ENCODE data around the gene RAP1GDS1.

Gene RAP1GDS1

GRCh38 chr4:98484031-98484430 is 222.8 kb downstream of the RAP1GDS1 start:
- Histone ChIP-seq H3K79me2 (ENCODE audit: insufficient read depth, low read depth) (no peaks in the 10 kb centered on the region), H3K9ac (no peak overlapping the region)

GRCh38 chr4:98485816-98486345 is 224.7 kb downstream of the RAP1GDS1 start:
- no peaks in the 10 kb centered on the region for H3K36me3 ChIP-seq (ENCODE audit: insufficient read depth)
- peaks cover under 1% of the 10 kb centered on the region for H3K4me1 ChIP-seq (ENCODE audit: low read depth, poor library complexity, severe bottlenecking)
- no peaks in the 10 kb centered on the region for H4K20me1 ChIP-seq (ENCODE audit: insufficient read depth)
- no peaks in the 10 kb centered on the region for H3K79me2 ChIP-seq (ENCODE audit: insufficient read depth, low read depth)
- H3K4me3 ChIP-seq (IDR thresholded peaks at IDR 0.05; ENCODE audit: insufficient read depth, low read depth, low read length): no peak overlapping the region
- TF ChIP-seq CTCF (conservative IDR thresholded peaks at IDR 0.05; ENCODE audit: low read depth, low read length): no peak
- no peak overlapping the region for H3K9ac ChIP-seq
- no peak overlapping the region for H3K4me2 ChIP-seq
- no peak overlapping the region for H3K27ac ChIP-seq
- H3K27me3 ChIP-seq (ENCODE audit: insufficient read depth, low read depth): no peaks in the 10 kb centered on the region
- H2AFZ ChIP-seq (ENCODE audit: low read depth): no peak overlapping the region

More at GRCh38 chr4:98484031-98484430, 222.8 kb downstream of the RAP1GDS1 start:
- no peak for TF ChIP-seq CTCF (conservative IDR thresholded peaks at IDR 0.05; ENCODE audit: low read depth, low read length)
- Histone ChIP-seq H3K27me3 (ENCODE audit: insufficient read depth, low read depth) (no peaks in the 10 kb centered on the region), H3K4me2 (no peak overlapping the region), H3K27ac (no peak overlapping the region), H2AFZ (ENCODE audit: low read depth) (no peak overlapping the region), H3K36me3 (ENCODE audit: insufficient read depth) (no peaks in the 10 kb centered on the region), H4K20me1 (ENCODE audit: insufficient read depth) (no peaks in the 10 kb centered on the region), H3K4me3 (IDR thresholded peaks at IDR 0.05; ENCODE audit: insufficient read depth, low read depth, low read length) (no peak overlapping the region), H3K4me1 (ENCODE audit: low read depth, poor library complexity, severe bottlenecking) (no peaks in the 10 kb centered on the region)

- Histone ChIP-seq H3K4me3 (IDR thresholded peaks at IDR 0.05; ENCODE audit: insufficient read depth, low read depth, low read length) (no peak overlapping the region), H3K27me3 (ENCODE audit: insufficient read depth, low read depth) (no peaks in the 10 kb centered on the region), H3K4me2 (no peak overlapping the region), H3K27ac (no peak overlapping the region), H2AFZ (ENCODE audit: low read depth) (no peak overlapping the region), H3K36me3 (ENCODE audit: insufficient read depth) (no peaks in the 10 kb centered on the region), H4K20me1 (ENCODE audit: insufficient read depth) (no peaks in the 10 kb centered on the region), H3K9ac (no peak overlapping the region), H3K79me2 (ENCODE audit: insufficient read depth, low read depth) (no peaks in the 10 kb centered on the region), H3K4me1 (ENCODE audit: low read depth, poor library complexity, severe bottlenecking) (peaks cover 35% of the 10 kb centered on the region)
- no peak for TF ChIP-seq CTCF (conservative IDR thresholded peaks at IDR 0.05; ENCODE audit: low read depth, low read length)
These were observed 229.1 kb downstream of the RAP1GDS1 start for GRCh38 chr4:98490251-98490650.

GRCh38 chr4:98491899-98492559 is 230.8 kb downstream of the RAP1GDS1 start:
- no peaks in the 10 kb centered on the region for H3K27me3 ChIP-seq (ENCODE audit: insufficient read depth, low read depth)
- H3K79me2 ChIP-seq (ENCODE audit: insufficient read depth, low read depth): no peaks in the 10 kb centered on the region
- H3K4me1 ChIP-seq (ENCODE audit: low read depth, poor library complexity, severe bottlenecking): peaks cover 53% of the 10 kb centered on the region
- no peaks in the 10 kb centered on the region for H3K36me3 ChIP-seq (ENCODE audit: insufficient read depth)
- no peak overlapping the region for H3K4me3 ChIP-seq (IDR thresholded peaks at IDR 0.05; ENCODE audit: insufficient read depth, low read depth, low read length)
- no peak overlapping the region; the same call in 1 of the 2 replicates for H3K4me2 ChIP-seq
- H3K9ac ChIP-seq: no peak overlapping the region
- no peaks in the 10 kb centered on the region for H4K20me1 ChIP-seq (ENCODE audit: insufficient read depth)
- no peak overlapping the region for H3K27ac ChIP-seq
- no peak overlapping the region for H2AFZ ChIP-seq (ENCODE audit: low read depth)
- TF ChIP-seq CTCF (conservative IDR thresholded peaks at IDR 0.05; ENCODE audit: low read depth, low read length): no peak

Data from KMS-11 (cell line).